ENCODE data around the gene HERC3. TPM values are rescaled to one million over a fixed set of nuclear protein-coding genes. Genes with fewer than 3 reads are reported as not detected.

HERC3 gene
- polyA plus RNA-seq, 3 donors = 30.5 to 36.9 (median 36.7) TPM

DNA sequence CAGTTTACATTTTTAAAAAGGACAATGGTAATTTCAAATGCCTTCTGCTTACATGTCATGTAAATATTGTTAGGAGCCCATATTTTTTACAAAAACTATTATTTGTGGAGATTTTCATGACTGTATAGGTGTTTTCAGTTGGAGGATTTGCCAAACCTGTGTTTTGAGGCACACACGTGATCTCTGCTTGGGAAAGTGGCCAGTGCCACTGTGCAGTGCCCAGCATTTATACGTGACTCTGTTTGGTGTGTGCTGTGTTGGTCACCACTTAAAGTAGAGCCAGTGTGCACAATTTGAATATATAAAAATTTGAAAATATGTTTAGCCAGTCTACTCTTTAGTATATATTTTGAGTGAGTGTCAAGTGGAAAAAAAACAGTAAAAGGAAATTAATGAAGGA is 132.1 kb downstream of the HERC3 start:
- Histone ChIP-seq H3K36me3 (replicated peaks in 1 of 2; ENCODE audit: control insufficient read depth in 1 of 2, insufficient read depth in 2 of 2, low read length in 2 of 2) (peaks cover 72 to 100% of the 10 kb centered on the region in 2 donors), H3K9me3 (replicated peaks in 1 of 2; ENCODE audit: control insufficient read depth in 1 of 2, insufficient read depth in 1 of 2, low read length in 2 of 2) (no peaks in the 10 kb centered on the region), H3K4me3 (replicated peaks in 1 of 3; ENCODE audit: low read depth in 2 of 3, low read length in 3 of 3) (no peak overlapping the region), H4K20me1 (ENCODE audit: insufficient read depth, low read length) (peaks cover 29% of the 10 kb centered on the region), H3K4me2 (replicated peaks; ENCODE audit: extremely low read depth, low read length, poor library complexity, severe bottlenecking) (no peak overlapping the region), H3K27ac (ENCODE audit: low read depth in 1 of 2, low read length in 2 of 2) (no peak overlapping the region), H3K27me3 (ENCODE audit: control insufficient read depth in 2 of 2, insufficient read depth in 2 of 2, low read length in 2 of 2) (no peaks in the 10 kb centered on the region), H3K9ac (ENCODE audit: insufficient read depth, low read length, poor library complexity, severe bottlenecking) (no peak overlapping the region), H2AFZ (ENCODE audit: insufficient read depth, low read depth, low read length, poor library complexity, severe bottlenecking) (no peak overlapping the region), H3K79me2 (ENCODE audit: insufficient read depth, low read length) (no peaks in the 10 kb centered on the region), H3K4me1 (ENCODE audit: control insufficient read depth in 1 of 2, insufficient read depth in 2 of 2, low read length in 2 of 2) (peaks cover 0 to 2% of the 10 kb centered on the region in 2 donors)
- intact Hi-C loops (cut with micrococcal nuclease) = no loop called here
- TF ChIP-seq, protein P1, sequence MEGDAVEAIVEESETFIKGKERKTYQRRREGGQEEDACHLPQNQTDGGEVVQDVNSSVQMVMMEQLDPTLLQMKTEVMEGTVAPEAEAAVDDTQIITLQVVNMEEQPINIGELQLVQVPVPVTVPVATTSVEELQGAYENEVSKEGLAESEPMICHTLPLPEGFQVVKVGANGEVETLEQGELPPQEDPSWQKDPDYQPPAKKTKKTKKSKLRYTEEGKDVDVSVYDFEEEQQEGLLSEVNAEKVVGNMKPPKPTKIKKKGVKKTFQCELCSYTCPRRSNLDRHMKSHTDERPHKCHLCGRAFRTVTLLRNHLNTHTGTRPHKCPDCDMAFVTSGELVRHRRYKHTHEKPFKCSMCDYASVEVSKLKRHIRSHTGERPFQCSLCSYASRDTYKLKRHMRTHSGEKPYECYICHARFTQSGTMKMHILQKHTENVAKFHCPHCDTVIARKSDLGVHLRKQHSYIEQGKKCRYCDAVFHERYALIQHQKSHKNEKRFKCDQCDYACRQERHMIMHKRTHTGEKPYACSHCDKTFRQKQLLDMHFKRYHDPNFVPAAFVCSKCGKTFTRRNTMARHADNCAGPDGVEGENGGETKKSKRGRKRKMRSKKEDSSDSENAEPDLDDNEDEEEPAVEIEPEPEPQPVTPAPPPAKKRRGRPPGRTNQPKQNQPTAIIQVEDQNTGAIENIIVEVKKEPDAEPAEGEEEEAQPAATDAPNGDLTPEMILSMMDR (IDR thresholded peaks at IDR 0.05) = no peak
- Mint-ChIP-seq H3K4me3 (no peak overlapping the region), H3K4me1 (peaks cover 3% of the 10 kb centered on the region), H3K36me3 (peaks cover 86 to 89% of the 10 kb centered on the region in 2 donors), H3K27me3 (ENCODE audit: low read depth in 3 of 3) (no peaks in the 10 kb centered on the region), H3K9me3 (peaks cover 0 to 3% (median under 1%) of the 10 kb centered on the region in 7 donors), H3K27ac (no peak overlapping the region)
- DNase-seq = no peak
- WGBS (ENCODE audit: insufficient coverage) = 100% methylated on average over 1 of the region's 2 CpGs

- Histone ChIP-seq H3K4me1 (ENCODE audit: control insufficient read depth in 1 of 2, insufficient read depth in 2 of 2, low read length in 2 of 2) (no peaks in the 10 kb centered on the region), H3K36me3 (replicated peaks in 1 of 2; ENCODE audit: control insufficient read depth in 1 of 2, insufficient read depth in 2 of 2, low read length in 2 of 2) (peaks cover 80 to 100% of the 10 kb centered on the region in 2 donors), H3K27me3 (ENCODE audit: control insufficient read depth in 2 of 2, insufficient read depth in 2 of 2, low read length in 2 of 2) (no peaks in the 10 kb centered on the region), H3K4me3 (replicated peaks in 1 of 3; ENCODE audit: low read depth in 2 of 3, low read length in 3 of 3) (no peak overlapping the region), H4K20me1 (ENCODE audit: insufficient read depth, low read length) (peaks cover 23% of the 10 kb centered on the region), H3K79me2 (ENCODE audit: insufficient read depth, low read length) (no peaks in the 10 kb centered on the region), H3K27ac (ENCODE audit: low read depth in 1 of 2, low read length in 2 of 2) (no peak overlapping the region), H3K9me3 (replicated peaks in 1 of 2; ENCODE audit: control insufficient read depth in 1 of 2, insufficient read depth in 1 of 2, low read length in 2 of 2) (no peaks in the 10 kb centered on the region), H2AFZ (ENCODE audit: insufficient read depth, low read depth, low read length, poor library complexity, severe bottlenecking) (no peak overlapping the region), H3K4me2 (replicated peaks; ENCODE audit: extremely low read depth, low read length, poor library complexity, severe bottlenecking) (no peak overlapping the region), H3K9ac (ENCODE audit: insufficient read depth, low read length, poor library complexity, severe bottlenecking) (no peak overlapping the region)
- H3K4me3 Mint-ChIP-seq = no peak overlapping the region
- H3K27me3 Mint-ChIP-seq (ENCODE audit: low read depth in 3 of 3) = no peaks in the 10 kb centered on the region
- H3K36me3 Mint-ChIP-seq = peaks cover 90 to 94% of the 10 kb centered on the region in 2 donors
- TF ChIP-seq, protein P1 (IDR thresholded peaks at IDR 0.05) = no peak
- intact Hi-C loops (cut with micrococcal nuclease) = no loop called here
- no peaks in the 10 kb centered on the region for H3K9me3 Mint-ChIP-seq
- 96% methylated on average over 4 of the region's 4 CpGs for WGBS (ENCODE audit: insufficient coverage)
- no peaks in the 10 kb centered on the region for H3K4me1 Mint-ChIP-seq
- no peak for DNase-seq
- peak overlapping the region in 1 of 7 donors; percentile 69 for H3K27ac Mint-ChIP-seq
Observed at GRCh38 chr4:88725143-88725542, 132.9 kb downstream of the HERC3 start.
